K562 (cell line): Measurements from ENCODE around the gene LIMS1. TPM values are rescaled to one million over a fixed set of nuclear protein-coding genes. Genes with fewer than 3 reads are reported as not detected.

Experiments
- CBX5 ChIP-seq: IDR thresholded peaks from 2 replicates; pipeline ENCODE4 v1.6.1; 2014; ENCODE audit warnings: low read depth, borderline replicate concordance
- CHD4 ChIP-seq: fragments of 200-600 bp; sonication (generic); IDR thresholded peaks from 3 replicates; pipeline ENCODE4 v1.6.1; 2012; ENCODE audit warnings: low read depth, mild to moderate bottlenecking, mixed read lengths, low read length, inconsistent platforms; ENCODE audit not compliant: insufficient read depth, insufficient replicate concordance, poor library complexity, severe bottlenecking
- HMGN3 ChIP-seq: IDR thresholded peaks from 2 replicates; pipeline ENCODE4 v1.6.1; 2011; ENCODE audit warnings: borderline replicate concordance, low read depth, mild to moderate bottlenecking, mixed read lengths, low read length; ENCODE audit not compliant: insufficient read length; ENCODE audit errors: extremely low read depth
- HNRNPLL ChIP-seq: fragments of 200-400 bp; formaldehyde crosslinking; IDR thresholded peaks from 2 replicates; pipeline ENCODE4 v1.6.1; 2017; ENCODE audit warnings: low read length, low read depth, mild to moderate bottlenecking; ENCODE audit not compliant: poor library complexity, severe bottlenecking
- IFI16 ChIP-seq: fragments of 250-450 bp; sonication (Bioruptor Pico); IDR thresholded peaks from 2 replicates; pipeline ENCODE4 v2.1.2; 2022; ENCODE audit warnings: mild to moderate bottlenecking, inconsistent platforms
- LCOR ChIP-seq: sonication (generic); formaldehyde crosslinking; IDR thresholded peaks from 2 replicates; pipeline ENCODE4 v1.8.0; 2022; ENCODE audit warnings: mild to moderate bottlenecking, missing genetic modification reagents
- MEIS2 ChIP-seq: fragments of 450-650 bp; IDR thresholded peaks from 2 replicates; pipeline ENCODE4 v1.6.1; 2014; ENCODE audit warnings: mild to moderate bottlenecking; ENCODE audit not compliant: partially characterized antibody
- NR2C1 ChIP-seq, 2 experiments: fragments of 450-650 bp; IDR thresholded peaks; 2 replicates each; pipeline ENCODE4 v1.6.1; 2017; ENCODE audit warnings: mild to moderate bottlenecking in 2 of 2, antibody characterized with exemption in 1 of 2, inconsistent platforms in 1 of 2, missing compliant biosample characterization in 1 of 2, missing genetic modification characterization in 1 of 2
- PPARD ChIP-seq: fragments of 250-450 bp; sonication (Bioruptor Pico); IDR thresholded peaks from 2 replicates; pipeline ENCODE4 v1.8.0; 2022; ENCODE audit warnings: inconsistent platforms, mild to moderate bottlenecking, moderate library complexity
- RCOR1 ChIP-seq, 2 experiments: IDR thresholded peaks; 2 replicates each; pipeline ENCODE4 v1.6.1; 2012; ENCODE audit warnings: low read depth in 2 of 2, low read length in 2 of 2, borderline replicate concordance in 1 of 2, improper control_type of control experiment in 1 of 2
- ZFX ChIP-seq: sonication (generic); formaldehyde crosslinking; IDR thresholded peaks from 2 replicates; pipeline ENCODE4 v1.8.0; 2022; ENCODE audit warnings: mild to moderate bottlenecking, missing genetic modification reagents, moderate library complexity
- ZNF384 ChIP-seq: IDR thresholded peaks from 2 replicates; pipeline ENCODE4 v1.6.1; 2012; ENCODE audit warnings: low read depth, low read length, improper control_type of control experiment
- ZNF644 ChIP-seq: fragments of 200-800 bp; sonication (Bioruptor generic); IDR thresholded peaks from 2 replicates; pipeline ENCODE4 v1.6.1; 2016; ENCODE audit warnings: low read depth, missing genetic modification characterization, missing compliant biosample characterization
- polyA plus RNA-seq, 8 experiments: library from polyadenylated mRNA; depleted of rRNA in 4 of 8; stranded (reverse) in 5 of 8; unstranded in 3 of 8; fragments of >200 nt; fragmentation: Nextera tagmentation in 2 of 8; fragmentation: Illumina TruSeq in 1 of 8; extraction: Ambion mirVana in 2 of 8; extraction: Trizol in 1 of 8; gene quantifications; 2 replicates each; pipeline versions ENCODE4 v1.2.1 to v1.2.3, GENCODE V29; 2011 to 2014; ENCODE audit warnings: inconsistent platforms in 1 of 8, missing spikeins in 1 of 8
- total RNA-seq, 7 experiments: library from RNA; depleted of rRNA in 6 of 7; stranded (reverse); fragments of >200 nt in 6 of 7; fragmentation: Illumina TruSeq in 2 of 7; extraction: Trizol in 2 of 7; gene quantifications; 2 replicates each; pipeline versions ENCODE4 v1.2.1 to v1.2.3, GENCODE V29; 2011 to 2021; ENCODE audit warnings: low replicate concordance in 1 of 7
- TF ChIP-seq, protein P1 (sequence below): IDR thresholded peaks from 2 replicates; pipeline ENCODE4 v1.6.1; 2014; ENCODE audit warnings: antibody characterized with exemption
- TF ChIP-seq, protein P2 (sequence below), 2 experiments: fragments of 450-650 bp; IDR thresholded peaks; 2 replicates each; pipeline ENCODE4 v1.6.1; 2018; ENCODE audit warnings: mild to moderate bottlenecking in 2 of 2, low read depth in 1 of 2; ENCODE audit not compliant: partially characterized antibody in 2 of 2
- TF ChIP-seq, protein P3 (sequence below), 2 experiments: fragments of 200-800 bp in 1 of 2; sonication (Bioruptor generic) in 1 of 2; sonication (generic) in 1 of 2; formaldehyde crosslinking in 1 of 2; IDR thresholded peaks in 1 of 2; conservative IDR thresholded peaks in 1 of 2; 2 replicates each; pipeline versions ENCODE4 v1.5.0 to v1.6.1; 2016 to 2020; ENCODE audit warnings: missing compliant biosample characterization in 1 of 2, missing genetic modification characterization in 1 of 2, missing genetic modification reagents in 1 of 2

The LIMS1 gene
- total and polyA plus RNA-seq, 9 of the 15 experiments (the other 6 are each of a cell fraction or from before 2014, with no cell fraction given), result 52.8 to 134 (median 81.0) TPM

DNA sequence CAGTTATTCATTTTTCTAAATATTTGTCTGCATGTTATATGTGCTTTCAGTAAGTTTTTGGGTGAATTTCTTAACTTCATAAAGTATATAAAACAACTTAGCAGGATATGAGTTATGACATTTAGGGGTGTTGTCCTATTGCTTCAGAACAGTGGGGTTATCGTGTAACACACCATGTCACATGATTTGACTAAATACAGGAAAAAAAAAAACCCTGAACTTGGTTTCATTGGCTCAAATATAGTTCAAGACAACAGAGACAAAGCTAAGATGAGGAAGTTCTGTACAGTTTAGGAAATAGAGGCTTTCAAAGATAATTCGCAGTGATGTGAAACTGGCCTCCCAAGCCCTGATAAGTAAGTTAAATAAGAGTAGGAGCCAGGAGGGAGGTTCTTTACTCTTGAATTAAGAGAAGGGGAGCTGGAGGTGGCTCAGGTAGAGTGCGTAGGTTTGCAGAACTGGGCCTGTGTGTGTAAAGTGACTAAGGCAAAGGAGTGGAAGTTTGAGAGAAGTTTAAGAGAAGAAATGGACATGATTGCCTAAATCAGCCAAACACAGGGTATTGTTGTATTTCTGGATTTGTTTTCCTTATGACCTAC is 53.9 kb downstream of the LIMS1 start (continued):
- TF ChIP-seq IFI16 (CRISPR knock-in tag) (no peak), NR2C1 (IDR thresholded peaks at IDR 0.05) (0 out of 2 replicates have a peak, but pooled peaks have one; percentile 17), NR2C1 (tag; IDR thresholded peaks at IDR 0.05) (peak; percentile 17; the same call in 1 of the 2 replicates), PPARD (no peak), ZFX (CRISPR knock-in tag) (peak; percentile 57), HNRNPLL (peak; percentile 50), CHD4 (no peak), RCOR1 (IDR thresholded peaks at IDR 0.05; ENCODE audit: borderline replicate concordance in 1 of 2, low read depth in 2 of 2, low read length in 2 of 2) (peak in 1 of 2 experiments; percentile 68; a peak in 1 of 4 replicates), MEIS2 (peak; percentile 84), LCOR (peak; percentile 62; the same call in 1 of the 2 replicates), CBX5 (no peak), ZNF384 (peak; percentile 95), ZNF644 (tag) (0 out of 2 replicates have a peak, but pooled peaks have one; percentile 41), HMGN3 (no peak)
- TF ChIP-seq, protein P1, sequence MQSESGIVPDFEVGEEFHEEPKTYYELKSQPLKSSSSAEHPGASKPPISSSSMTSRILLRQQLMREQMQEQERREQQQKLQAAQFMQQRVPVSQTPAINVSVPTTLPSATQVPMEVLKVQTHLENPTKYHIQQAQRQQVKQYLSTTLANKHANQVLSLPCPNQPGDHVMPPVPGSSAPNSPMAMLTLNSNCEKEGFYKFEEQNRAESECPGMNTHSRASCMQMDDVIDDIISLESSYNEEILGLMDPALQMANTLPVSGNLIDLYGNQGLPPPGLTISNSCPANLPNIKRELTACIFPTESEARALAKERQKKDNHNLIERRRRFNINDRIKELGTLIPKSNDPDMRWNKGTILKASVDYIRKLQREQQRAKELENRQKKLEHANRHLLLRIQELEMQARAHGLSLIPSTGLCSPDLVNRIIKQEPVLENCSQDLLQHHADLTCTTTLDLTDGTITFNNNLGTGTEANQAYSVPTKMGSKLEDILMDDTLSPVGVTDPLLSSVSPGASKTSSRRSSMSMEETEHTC, result peak; percentile 16; the same call in 1 of the 2 replicates
- TF ChIP-seq, protein P2, sequence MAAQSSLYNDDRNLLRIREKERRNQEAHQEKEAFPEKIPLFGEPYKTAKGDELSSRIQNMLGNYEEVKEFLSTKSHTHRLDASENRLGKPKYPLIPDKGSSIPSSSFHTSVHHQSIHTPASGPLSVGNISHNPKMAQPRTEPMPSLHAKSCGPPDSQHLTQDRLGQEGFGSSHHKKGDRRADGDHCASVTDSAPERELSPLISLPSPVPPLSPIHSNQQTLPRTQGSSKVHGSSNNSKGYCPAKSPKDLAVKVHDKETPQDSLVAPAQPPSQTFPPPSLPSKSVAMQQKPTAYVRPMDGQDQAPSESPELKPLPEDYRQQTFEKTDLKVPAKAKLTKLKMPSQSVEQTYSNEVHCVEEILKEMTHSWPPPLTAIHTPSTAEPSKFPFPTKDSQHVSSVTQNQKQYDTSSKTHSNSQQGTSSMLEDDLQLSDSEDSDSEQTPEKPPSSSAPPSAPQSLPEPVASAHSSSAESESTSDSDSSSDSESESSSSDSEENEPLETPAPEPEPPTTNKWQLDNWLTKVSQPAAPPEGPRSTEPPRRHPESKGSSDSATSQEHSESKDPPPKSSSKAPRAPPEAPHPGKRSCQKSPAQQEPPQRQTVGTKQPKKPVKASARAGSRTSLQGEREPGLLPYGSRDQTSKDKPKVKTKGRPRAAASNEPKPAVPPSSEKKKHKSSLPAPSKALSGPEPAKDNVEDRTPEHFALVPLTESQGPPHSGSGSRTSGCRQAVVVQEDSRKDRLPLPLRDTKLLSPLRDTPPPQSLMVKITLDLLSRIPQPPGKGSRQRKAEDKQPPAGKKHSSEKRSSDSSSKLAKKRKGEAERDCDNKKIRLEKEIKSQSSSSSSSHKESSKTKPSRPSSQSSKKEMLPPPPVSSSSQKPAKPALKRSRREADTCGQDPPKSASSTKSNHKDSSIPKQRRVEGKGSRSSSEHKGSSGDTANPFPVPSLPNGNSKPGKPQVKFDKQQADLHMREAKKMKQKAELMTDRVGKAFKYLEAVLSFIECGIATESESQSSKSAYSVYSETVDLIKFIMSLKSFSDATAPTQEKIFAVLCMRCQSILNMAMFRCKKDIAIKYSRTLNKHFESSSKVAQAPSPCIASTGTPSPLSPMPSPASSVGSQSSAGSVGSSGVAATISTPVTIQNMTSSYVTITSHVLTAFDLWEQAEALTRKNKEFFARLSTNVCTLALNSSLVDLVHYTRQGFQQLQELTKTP (IDR thresholded peaks at IDR 0.05; ENCODE audit: low read depth in 1 of 2, partially characterized antibody in 2 of 2), result peak; percentile 15 to 45
- TF ChIP-seq, protein P3, sequence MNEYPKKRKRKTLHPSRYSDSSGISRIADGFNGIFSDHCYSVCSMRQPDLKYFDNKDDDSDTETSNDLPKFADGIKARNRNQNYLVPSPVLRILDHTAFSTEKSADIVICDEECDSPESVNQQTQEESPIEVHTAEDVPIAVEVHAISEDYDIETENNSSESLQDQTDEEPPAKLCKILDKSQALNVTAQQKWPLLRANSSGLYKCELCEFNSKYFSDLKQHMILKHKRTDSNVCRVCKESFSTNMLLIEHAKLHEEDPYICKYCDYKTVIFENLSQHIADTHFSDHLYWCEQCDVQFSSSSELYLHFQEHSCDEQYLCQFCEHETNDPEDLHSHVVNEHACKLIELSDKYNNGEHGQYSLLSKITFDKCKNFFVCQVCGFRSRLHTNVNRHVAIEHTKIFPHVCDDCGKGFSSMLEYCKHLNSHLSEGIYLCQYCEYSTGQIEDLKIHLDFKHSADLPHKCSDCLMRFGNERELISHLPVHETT (CRISPR knock-in tag; conservative IDR thresholded peaks at IDR 0.05 in 1 of 2, IDR thresholded peaks at IDR 0.05 in 1 of 2), result peak in 1 of 2 experiments; percentile 60; a peak in 1 of 4 replicates
